ENCODE measurements around the gene TP53INP2.

TP53INP2 gene

GRCh38 chr20:34751453-34751852 lies 47.3 kb downstream of the TP53INP2 start:
- no peak overlapping the region for H3K27ac ChIP-seq
- TF ChIP-seq CTCF (conservative IDR thresholded peaks at IDR 0.05; ENCODE audit: low read depth) = no peak
- CTCF ChIA-PET = interaction anchor here (0.6 to 1.3 kb wide), 4 partner anchors 13 to 403 kb away, joined by 3 to 7 read pairs (median 4); no protein-coding TSS in a partner anchor
- POLR2A ChIA-PET (ENCODE audit: low non-redundant PET) = no interaction called here
- no peak for DNase-seq (ENCODE audit: low spot score)

GRCh38 chr20:34753706-34754461 lies 49.7 kb downstream of the TP53INP2 start:
- POLR2A ChIA-PET (ENCODE audit: low non-redundant PET) = interaction anchor here (0.6 kb wide), 1 partner anchor 25 kb away, joined by 3 read pairs; no protein-coding TSS in a partner anchor
- H3K27ac ChIP-seq = no peak overlapping the region
- TF ChIP-seq CTCF (conservative IDR thresholded peaks at IDR 0.05; ENCODE audit: low read depth) = no peak
- CTCF ChIA-PET = interaction anchor here (0.6 to 1.1 kb wide), 8 partner anchors 10 to 201 kb away, joined by 3 to 8 read pairs (median 4); no protein-coding TSS in a partner anchor
- DNase-seq (ENCODE audit: low spot score) = no peak

GRCh38 chr20:34754611-34755010 lies 50.5 kb downstream of the TP53INP2 start:
- TF ChIP-seq CTCF (conservative IDR thresholded peaks at IDR 0.05; ENCODE audit: low read depth) = no peak
- no peak overlapping the region for H3K27ac ChIP-seq
- ChIA-PET CTCF (interaction anchor here (0.7 to 1.1 kb wide), 5 partner anchors 10 to 185 kb away, joined by 3 to 8 read pairs (median 4); no protein-coding TSS in a partner anchor), POLR2A (ENCODE audit: low non-redundant PET) (no interaction called here)
- no peak for DNase-seq (ENCODE audit: low spot score)

- ChIA-PET POLR2A (ENCODE audit: low non-redundant PET) (no interaction called here), CTCF (no interaction called here)
- no peak overlapping the region for H3K27ac ChIP-seq
- DNase-seq (ENCODE audit: low spot score) = no peak
- TF ChIP-seq CTCF (conservative IDR thresholded peaks at IDR 0.05; ENCODE audit: low read depth) = no peak
Observed at GRCh38 chr20:34755367-34755766, 51.2 kb downstream of the TP53INP2 start.

- no peak for DNase-seq (ENCODE audit: low spot score)
- ChIA-PET CTCF (interaction anchor here (0.6 to 0.7 kb wide), 3 partner anchors 37 to 153 kb away, joined by 3 to 4 read pairs (median 3); no protein-coding TSS in a partner anchor), POLR2A (ENCODE audit: low non-redundant PET) (no interaction called here)
- no peak overlapping the region for H3K27ac ChIP-seq
- no peak for TF ChIP-seq CTCF (conservative IDR thresholded peaks at IDR 0.05; ENCODE audit: low read depth)
Observed at GRCh38 chr20:34762031-34762555, 57.9 kb downstream of the TP53INP2 start.
